HepG2 (cell line): Measurements from ENCODE around the gene NGEF. TPM values are rescaled to one million over a fixed set of nuclear protein-coding genes. Genes with fewer than 3 reads are reported as not detected.

Experiments used
- ATAC-seq: fragments of 200-7000 bp; cut with Tn5 transposase; 3 replicates; pipeline ENCODE4 v1.9.1; 2020; ENCODE audit warnings: mild to moderate bottlenecking, moderate library complexity
- BruUV-seq: library from RNA; stranded (reverse); fragments of 400-500 nt; replicated peaks from 2 replicates; lab custom pipeline; 2021; lab: Mats Ljungman, UMichigan
- CTCF ChIA-PET: fragments of 300-600 bp; formaldehyde crosslinking; extraction: SDS; loops from one replicate; lab custom pipeline; 2021; ENCODE audit warnings: low total read pairs, inconsistent platforms, low intra/inter-chr PET ratio; lab: Yijun Ruan, JAX
- POLR2A ChIA-PET: fragments of 350-600 bp; sonication (Branson Sonifier 250); formaldehyde crosslinking; loops from one replicate; lab custom pipeline; 2020; ENCODE audit warnings: antibody characterized with exemption, inconsistent platforms; lab: Yijun Ruan, JAX
- DNase-seq: peaks from one replicate; pipeline ENCODE4 v3.0.0-alpha.2; 2015; ENCODE audit warnings: low spot score
- FAIRE-seq: peaks from 3 replicates; lab custom pipeline; 2011; peaks lifted over from hg19 to GRCh38; lab: Jason Lieb, UNC
- H2AFZ ChIP-seq: one replicate; pipeline ENCODE4 v1.6.1; 2011; ENCODE audit warnings: low read length, inconsistent platforms
- H3K27ac ChIP-seq: fragments of 300-600 bp; 3 replicates; pipeline ENCODE4 v1.8.0; 2011; ENCODE audit warnings: mixed run types, mild to moderate bottlenecking, mixed read lengths, low read length, inconsistent platforms; ENCODE audit not compliant: insufficient read depth; ENCODE audit errors: extremely low read length
- H3K27me3 ChIP-seq, 2 experiments: fragments of 200-600 bp in 1 of 2; 2 replicates in 1 of 2; 3 replicates in 1 of 2; pipeline versions ENCODE4 v1.6.0 to v1.8.0; 2011; ENCODE audit warnings: low read length in 2 of 2, mild to moderate bottlenecking in 2 of 2, moderate library complexity in 2 of 2, inconsistent platforms in 1 of 2; ENCODE audit not compliant: insufficient read depth in 2 of 2, control insufficient read depth in 1 of 2
- H3K36me3 ChIP-seq, 2 experiments: fragments of 200-600 bp in 1 of 2; replicated peaks in 1 of 2; 2 replicates in 1 of 2; 3 replicates in 1 of 2; pipeline versions ENCODE4 v1.5.1 to v1.8.0; 2011; ENCODE audit warnings: low read length in 2 of 2, inconsistent platforms in 1 of 2; ENCODE audit not compliant: insufficient read depth in 2 of 2, control insufficient read depth in 1 of 2
- H3K4me1 ChIP-seq: 2 replicates; pipeline ENCODE4 v1.5.1; 2012; ENCODE audit warnings: low read length, inconsistent platforms; ENCODE audit not compliant: insufficient read depth
- H3K4me2 ChIP-seq: 2 replicates; pipeline ENCODE4 v1.6.0; 2011; ENCODE audit warnings: low read depth, low read length, inconsistent platforms
- H3K4me3 ChIP-seq, 3 experiments: fragments of 200-600 bp in 1 of 3; sonication (generic), shearing (Covaris generic) in 1 of 3; replicated peaks in 1 of 3; 2 replicates each; pipeline ENCODE4 v1.5.1; 2011 to 2016; ENCODE audit warnings: low read length in 3 of 3, inconsistent platforms in 2 of 3, low read depth in 2 of 3, mild to moderate bottlenecking in 2 of 3, control low read depth in 1 of 3, mixed read lengths in 1 of 3; ENCODE audit not compliant: insufficient read depth in 1 of 3
- H3K79me2 ChIP-seq: one replicate; pipeline ENCODE4 v1.6.1; 2011; ENCODE audit warnings: low read length, inconsistent platforms; ENCODE audit not compliant: insufficient read depth
- H3K9ac ChIP-seq: 2 replicates; pipeline ENCODE4 v1.6.0; 2011; ENCODE audit warnings: mild to moderate bottlenecking, low read depth, low read length, inconsistent platforms; ENCODE audit not compliant: insufficient read depth
- H3K9me3 ChIP-seq: 2 replicates; pipeline ENCODE4 v1.5.1; 2012; ENCODE audit warnings: mild to moderate bottlenecking, low read length
- H4K20me1 ChIP-seq: 2 replicates; pipeline ENCODE4 v1.6.0; 2011; ENCODE audit warnings: inconsistent platforms, mild to moderate bottlenecking, low read length, moderate library complexity; ENCODE audit not compliant: insufficient read depth
- BCL3 ChIP-seq: sonication (generic); formaldehyde crosslinking; IDR thresholded peaks from 2 replicates; pipeline ENCODE4 v1.5.1; 2020; ENCODE audit warnings: mild to moderate bottlenecking, missing genetic modification reagents, moderate library complexity
- ESRRA ChIP-seq: sonication (generic); formaldehyde crosslinking; IDR thresholded peaks from 2 replicates; pipeline ENCODE4 v1.5.1; 2020; ENCODE audit warnings: mild to moderate bottlenecking, low read depth, missing genetic modification reagents
- GRHL1 ChIP-seq: sonication (generic); formaldehyde crosslinking; conservative IDR thresholded peaks from 2 replicates; pipeline ENCODE4 v1.8.0; 2022; ENCODE audit warnings: missing genetic modification reagents
- HOXA7 ChIP-seq: sonication (generic); formaldehyde crosslinking; IDR thresholded peaks from 2 replicates; pipeline ENCODE4 v1.8.1; 2022; ENCODE audit warnings: mild to moderate bottlenecking, missing genetic modification reagents, moderate library complexity
- STAT6 ChIP-seq: sonication (generic); formaldehyde crosslinking; IDR thresholded peaks from 2 replicates; pipeline ENCODE4 v1.4.0; 2020; ENCODE audit warnings: missing genetic modification reagents, mild to moderate bottlenecking, borderline replicate concordance
- ZNF264 ChIP-seq: sonication (generic); formaldehyde crosslinking; IDR thresholded peaks from 2 replicates; pipeline ENCODE4 v1.4.0; 2020; ENCODE audit warnings: missing genetic modification reagents
- ZNF280D ChIP-seq: sonication (generic); formaldehyde crosslinking; IDR thresholded peaks from 2 replicates; pipeline ENCODE4 v1.5.1; 2020; ENCODE audit warnings: mild to moderate bottlenecking, missing genetic modification reagents
- ZNF556 ChIP-seq: sonication (generic); formaldehyde crosslinking; IDR thresholded peaks from 2 replicates; pipeline ENCODE4 v1.4.0; 2020; ENCODE audit warnings: mild to moderate bottlenecking, missing genetic modification reagents, borderline replicate concordance
- ZNF7 ChIP-seq: IDR thresholded peaks from 2 replicates; pipeline ENCODE4 v1.6.1; 2016; ENCODE audit warnings: missing biosample characterization, missing genetic modification reagents
- WGBS: methylation state at CpG from one replicate; pipeline ENCODE4 v1.1.6; 2017; ENCODE audit warnings: low lambda C conversion rate; 5-methylcytosine and 5-hydroxymethylcytosine counted together
- in situ Hi-C: cut with HindIII; loops from 2 replicates; pipeline ENCODE4 v1.10.0; 2017; ENCODE audit warnings: low pct_unique_long_range_greater_than_20kb; ENCODE audit not compliant: extremely low pct_ligation_motif_present
- intact Hi-C: fragments of 100-400 bp; cut with micrococcal nuclease; formaldehyde crosslinking; loops from one replicate; pipeline ENCODE4 v1.10.0; 2022; ENCODE audit not compliant: unreplicated experiment
- polyA plus RNA-seq, 8 experiments: library from polyadenylated mRNA; depleted of rRNA in 3 of 8; stranded (reverse) in 7 of 8; unstranded in 1 of 8; fragments of >200 nt; fragmentation: Illumina TruSeq in 4 of 8; extraction: Trizol in 4 of 8; gene quantifications; 2 replicates each; pipeline versions ENCODE4 v1.2.1 to v1.2.3, GENCODE V29; 2011 to 2016; ENCODE audit warnings: low read depth in 4 of 8, missing spikeins in 1 of 8, mixed read lengths in 1 of 8; ENCODE audit not compliant: insufficient read depth in 1 of 8
- total RNA-seq, 5 experiments: library from RNA; depleted of rRNA; stranded (reverse); fragments of >200 nt; fragmentation: Illumina TruSeq; extraction: Trizol; gene quantifications; 2 replicates each; pipeline ENCODE4 v1.2.3, GENCODE V29; 2016; ENCODE audit warnings: low read depth in 1 of 5

The NGEF gene
- total and polyA plus RNA-seq, 2 of the 13 experiments (the other 11 are each of a cell fraction or from before 2014, with no cell fraction given), result 14.4 to 36.9 TPM

GRCh38 chr2:233013027-233013461 lies at the start of gene NGEF (continued):
- 0 out of 2 replicates have a peak, but pooled peaks have one; percentile 71 for TF ChIP-seq STAT6 (CRISPR knock-in tag)

GRCh38 chr2:233062451-233062850 lies 49.4 kb upstream of the NGEF start:
- H3K36me3 ChIP-seq, result no peaks in the 10 kb centered on the region
- peak overlapping the region; percentile 82 for H3K27ac ChIP-seq
- no peaks in the 10 kb centered on the region for H3K9me3 ChIP-seq
- ATAC-seq, result peak; percentile 7
- 6% methylated on average over 2 of the region's 4 CpGs for WGBS
- no TSS peak for BruUV-seq
- intact Hi-C loops, result loop anchor here (2.0 to 5.0 kb wide), 2 partner anchors 50 to 60 kb away; partner anchors contain the start of gene NGEF
- DNase-seq, result peak; percentile 37
- H3K4me3 ChIP-seq, result peak overlapping the region; percentile 66 to 87 (median 80)
- POLR2A ChIA-PET, result interaction anchor here (1.2 to 4.0 kb wide), 3 partner anchors 45 to 207 kb away, joined by 3 to 40 read pairs (median 24); partner anchors contain the start of gene NGEF
- 0 out of 2 replicates have a peak, but pooled peaks cover 3% of the 10 kb centered on the region for H4K20me1 ChIP-seq
- CTCF ChIA-PET, result no interaction called here
- no peaks in the 10 kb centered on the region; a peak in 1 of 5 replicates for H3K27me3 ChIP-seq
- peaks cover 84% of the 10 kb centered on the region for H3K4me1 ChIP-seq
- peak overlapping the region; percentile 97 for H3K4me2 ChIP-seq
- no peak overlapping the region for H2AFZ ChIP-seq
- H3K79me2 ChIP-seq, result no peaks in the 10 kb centered on the region
- peak overlapping the region; percentile 72 for H3K9ac ChIP-seq
- in situ Hi-C loops, result no loop called here
- no peak for FAIRE-seq
- TF ChIP-seq ZNF264, result 0 out of 2 replicates have a peak, but pooled peaks have one; percentile 4
- TF ChIP-seq ZNF556 (CRISPR knock-in tag), result 0 out of 2 replicates have a peak, but pooled peaks have one; percentile 7
- no peak for TF ChIP-seq ZNF7 (CRISPR knock-in tag)
- no peak for TF ChIP-seq HOXA7 (CRISPR knock-in tag)
- no peak for TF ChIP-seq GRHL1 (CRISPR knock-in tag)
- TF ChIP-seq BCL3 (CRISPR knock-in tag), result peak; percentile 4; the same call in 1 of the 2 replicates
- TF ChIP-seq ESRRA (CRISPR knock-in tag), result no peak
- TF ChIP-seq ZNF280D (CRISPR knock-in tag), result no peak
